ENCODE data around the gene PABPC1L.
A peak's percentile ranks its signal among the peaks of the same experiment; 100 is the strongest.

Gene PABPC1L

GRCh38 chr20:44969300-44969894, 59.5 kb downstream of the PABPC1L start:
- in situ Hi-C loops (cut with MboI; ENCODE audit: low sequenced_read_pairs, unreplicated experiment): no loop called here
- TF ChIP-seq, protein P1, sequence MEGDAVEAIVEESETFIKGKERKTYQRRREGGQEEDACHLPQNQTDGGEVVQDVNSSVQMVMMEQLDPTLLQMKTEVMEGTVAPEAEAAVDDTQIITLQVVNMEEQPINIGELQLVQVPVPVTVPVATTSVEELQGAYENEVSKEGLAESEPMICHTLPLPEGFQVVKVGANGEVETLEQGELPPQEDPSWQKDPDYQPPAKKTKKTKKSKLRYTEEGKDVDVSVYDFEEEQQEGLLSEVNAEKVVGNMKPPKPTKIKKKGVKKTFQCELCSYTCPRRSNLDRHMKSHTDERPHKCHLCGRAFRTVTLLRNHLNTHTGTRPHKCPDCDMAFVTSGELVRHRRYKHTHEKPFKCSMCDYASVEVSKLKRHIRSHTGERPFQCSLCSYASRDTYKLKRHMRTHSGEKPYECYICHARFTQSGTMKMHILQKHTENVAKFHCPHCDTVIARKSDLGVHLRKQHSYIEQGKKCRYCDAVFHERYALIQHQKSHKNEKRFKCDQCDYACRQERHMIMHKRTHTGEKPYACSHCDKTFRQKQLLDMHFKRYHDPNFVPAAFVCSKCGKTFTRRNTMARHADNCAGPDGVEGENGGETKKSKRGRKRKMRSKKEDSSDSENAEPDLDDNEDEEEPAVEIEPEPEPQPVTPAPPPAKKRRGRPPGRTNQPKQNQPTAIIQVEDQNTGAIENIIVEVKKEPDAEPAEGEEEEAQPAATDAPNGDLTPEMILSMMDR (IDR thresholded peaks at IDR 0.05; ENCODE audit: borderline replicate concordance, control extremely low read depth, extremely low read depth, insufficient read depth, missing control alignments): no peak
- no peak for DNase-seq (ENCODE audit: low spot score)

GRCh38 chr20:44970243-44970757, 60.4 kb downstream of the PABPC1L start:
- in situ Hi-C loops (cut with MboI; ENCODE audit: low sequenced_read_pairs, unreplicated experiment): no loop called here
- TF ChIP-seq, protein P1 (IDR thresholded peaks at IDR 0.05; ENCODE audit: borderline replicate concordance, control extremely low read depth, extremely low read depth, insufficient read depth, missing control alignments): no peak
- DNase-seq (ENCODE audit: low spot score): no peak

DNA sequence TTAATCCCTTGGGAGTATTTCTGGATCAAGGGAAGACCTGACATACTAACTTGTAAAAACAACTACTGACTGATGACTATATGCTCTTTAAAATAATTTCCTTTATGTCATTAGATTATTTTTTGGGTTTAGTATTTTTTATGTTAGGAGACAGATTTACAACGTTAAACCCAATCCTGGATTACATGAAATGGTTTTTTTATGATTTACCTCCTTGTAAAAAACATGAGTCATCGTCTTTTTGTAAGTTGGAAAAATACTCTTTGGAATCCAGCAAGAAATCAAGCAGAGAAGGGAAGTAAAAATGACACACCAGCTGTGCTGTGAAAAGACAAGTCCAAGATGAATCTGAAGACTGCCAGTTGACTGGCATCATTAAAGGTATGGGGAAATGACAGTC, 63.2 kb downstream of the PABPC1L start:
- no peak for DNase-seq (ENCODE audit: low spot score)
- in situ Hi-C loops (cut with MboI; ENCODE audit: low sequenced_read_pairs, unreplicated experiment): no loop called here
- TF ChIP-seq, protein P1 (IDR thresholded peaks at IDR 0.05; ENCODE audit: borderline replicate concordance, control extremely low read depth, extremely low read depth, insufficient read depth, missing control alignments): no peak

DNA sequence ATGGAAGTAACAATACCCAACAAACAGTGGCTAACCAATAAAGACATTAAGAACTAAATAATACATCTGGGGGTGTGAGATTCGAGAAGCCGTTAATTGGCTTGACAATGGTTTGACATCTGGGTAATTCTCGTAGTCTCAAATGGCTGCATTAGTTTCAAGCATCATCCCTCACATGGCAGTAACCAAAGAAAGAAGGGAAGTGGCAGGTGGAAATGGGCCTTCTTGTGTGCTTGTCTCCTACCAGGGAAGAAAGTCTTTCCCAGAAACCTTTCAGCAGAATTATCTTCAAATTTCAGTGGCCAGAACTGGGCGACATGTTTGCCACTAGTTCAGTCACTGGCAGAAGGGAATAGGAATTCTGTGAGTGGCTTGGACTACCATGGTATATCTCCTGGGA, 66.8 kb downstream of the PABPC1L start:
- in situ Hi-C loops (cut with MboI; ENCODE audit: low sequenced_read_pairs, unreplicated experiment): no loop called here
- TF ChIP-seq, protein P1 (IDR thresholded peaks at IDR 0.05; ENCODE audit: borderline replicate concordance, control extremely low read depth, extremely low read depth, insufficient read depth, missing control alignments): no peak
- DNase-seq (ENCODE audit: low spot score): no peak

GRCh38 chr20:44979090-44979621, 69.3 kb downstream of the PABPC1L start:
- peak; percentile 64 for DNase-seq (ENCODE audit: low spot score)
- in situ Hi-C loops (cut with MboI; ENCODE audit: low sequenced_read_pairs, unreplicated experiment): no loop called here
- TF ChIP-seq, protein P1 (IDR thresholded peaks at IDR 0.05; ENCODE audit: borderline replicate concordance, control extremely low read depth, extremely low read depth, insufficient read depth, missing control alignments): no peak

- TF ChIP-seq, protein P1 (IDR thresholded peaks at IDR 0.05; ENCODE audit: borderline replicate concordance, control extremely low read depth, extremely low read depth, insufficient read depth, missing control alignments): no peak
- in situ Hi-C loops (cut with MboI; ENCODE audit: low sequenced_read_pairs, unreplicated experiment): no loop called here
- no peak for DNase-seq (ENCODE audit: low spot score)
These were observed 72.0 kb downstream of the PABPC1L start for GRCh38 chr20:44981736-44982406.
